Activated T-cell treated with anti-CD3 and anti-CD28 coated beads, Interleukin-2, amount 50 U/mL, for 1 hour (primary cell): ENCODE data around the gene BEGAIN.

Source experiments
- DNase-seq: peaks from one replicate; pipeline ENCODE4 v3.0.0-alpha.2; 2020

The BEGAIN gene

GRCh38 chr14:100599981-100600380 is 12.8 kb upstream of the BEGAIN start:
- DNase-seq: no peak

- DNase-seq: no peak
Measured at GRCh38 chr14:100594625-100594951, 7.4 kb upstream of the BEGAIN start.

- no peak for DNase-seq
Measured at GRCh38 chr14:100593751-100594624, 6.8 kb upstream of the BEGAIN start.

- no peak for DNase-seq
Measured at GRCh38 chr14:100592972-100593371, 5.8 kb upstream of the BEGAIN start.

- DNase-seq: no peak
Measured at GRCh38 chr14:100592461-100592891, 5.3 kb upstream of the BEGAIN start.

GRCh38 chr14:100591453-100592371 is 4.5 kb upstream of the BEGAIN start:
- no peak for DNase-seq

GRCh38 chr14:100590726-100591452 is 3.7 kb upstream of the BEGAIN start:
- no peak for DNase-seq

GRCh38 chr14:100589760-100590469 is 2.7 kb upstream of the BEGAIN start:
- no peak for DNase-seq

GRCh38 chr14:100589071-100589759 is 2.0 kb upstream of the BEGAIN start:
- no peak for DNase-seq

- DNase-seq: no peak
Measured at GRCh38 chr14:100588671-100589070, 1.5 kb upstream of the BEGAIN start.

- DNase-seq: no peak
Measured at GRCh38 chr14:100587763-100588411, 670 bp upstream of the BEGAIN start.

- DNase-seq: no peak
Measured at GRCh38 chr14:100586403-100587085, 673 bp downstream of the BEGAIN start.

- DNase-seq: no peak
Measured at GRCh38 chr14:100586153-100586402, 1.1 kb downstream of the BEGAIN start.

GRCh38 chr14:100585448-100586152 is 1.6 kb downstream of the BEGAIN start:
- DNase-seq: no peak

GRCh38 chr14:100584056-100585031 is 2.9 kb downstream of the BEGAIN start:
- no peak for DNase-seq

GRCh38 chr14:100583245-100583644 is 4.0 kb downstream of the BEGAIN start:
- DNase-seq: no peak

- no peak for DNase-seq
Measured at GRCh38 chr14:100582496-100583165, 4.6 kb downstream of the BEGAIN start.
